Psoas muscle (tissue), 8 donors: ENCODE measurements around the gene SAPCD1. TPM values are rescaled to one million over a fixed set of nuclear protein-coding genes. Genes with fewer than 3 reads are reported as not detected.

Source experiments
- ATAC-seq, 4 donors: fragments of 200-7000 bp; cut with Tn5 transposase; one replicate each; pipeline ENCODE4 v1.9.1; 2020; ENCODE audit warnings: moderate library complexity in 3 of 4, mild to moderate bottlenecking in 2 of 4
- DNase-seq, 2 donors: peaks; one replicate each; pipeline ENCODE4 v3.0.0-alpha.2; 2020
- H3K27ac ChIP-seq: fragments of 200-600 bp; one replicate; pipeline ENCODE4 v1.8.0; 2022
- H3K27me3 ChIP-seq, 3 donors: fragments of 200-600 bp in 1 of 3; one replicate each; pipeline versions ENCODE4 v1.6.1 to v1.8.0; 2013 to 2022; ENCODE audit warnings: low read length in 2 of 3, mild to moderate bottlenecking in 2 of 3, moderate library complexity in 1 of 3; ENCODE audit not compliant: insufficient read depth in 3 of 3
- H3K36me3 ChIP-seq, 2 donors: fragments of 200-600 bp in 1 of 2; one replicate each; pipeline versions ENCODE4 v1.6.1 to v1.8.0; 2013 to 2022; ENCODE audit warnings: low read depth in 1 of 2, mild to moderate bottlenecking in 1 of 2, moderate library complexity in 1 of 2; ENCODE audit not compliant: insufficient read depth in 1 of 2
- H3K4me1 ChIP-seq: fragments of 200-600 bp; one replicate; pipeline ENCODE4 v1.8.0; 2022
- H3K4me3 ChIP-seq: fragments of 200-600 bp; one replicate; pipeline ENCODE4 v1.8.0; 2022; ENCODE audit warnings: mild to moderate bottlenecking
- H3K9me3 ChIP-seq: fragments of 200-600 bp; one replicate; pipeline ENCODE4 v1.8.0; 2022
- WGBS, 3 donors: extraction: QIAGEN DNeasy Blood & Tissue Kit; methylation state at CpG; one replicate each; pipeline versions ENCODE4 v1.1.6 to v1.1.7; 2013; 5-methylcytosine and 5-hydroxymethylcytosine counted together
- intact Hi-C, 2 donors: fragments of 100-400 bp; cut with DNase I; formaldehyde crosslinking; loops; one replicate each; pipeline versions ENCODE4 v1.11.0 to v1.14.2; 2022
- polyA plus RNA-seq, 3 donors: library from polyadenylated mRNA; stranded (reverse); fragments of 200-250 nt; gene quantifications; one replicate each; pipeline ENCODE4 v1.2.3, GENCODE V29; 2013
- total RNA-seq, 4 donors: library from RNA; stranded (reverse); fragmentation: NEBNext Ultra II Directional in 2 of 4; extraction: Animal tissue kit (Norgen Biotek cat#: 25700) in 2 of 4; gene quantifications; one replicate each; pipeline versions ENCODE4 v1.2.1 to v1.2.4, GENCODE V29; 2021 to 2023
- TF ChIP-seq, protein P1 (sequence below): fragments of 200-600 bp; IDR thresholded peaks from one replicate; pipeline ENCODE4 v1.8.0; 2022; ENCODE audit warnings: antibody characterized with exemption
- donor health status: healthy with polysubstance abuse.
- donor health status: DM: no; HTN: no; CAD: no; lungs with moderate emphysema.
- donor health status: Bipolar disorder and iron deficiency.
- donor health status: healthy.
- donor health status: DM: yes; HTN: yes; CAD: no.
- donor health status: DM: no; HTN: no; CAD: no.
- donor health status: DM: no; HTN: no; CAD: no.
- donor health status: DM: yes; HTN: yes; CAD: no.

SAPCD1 gene
- total and polyA plus RNA-seq, 7 donors = 0.13 to 0.78 (median 0.41) TPM; not detected in 3

DNA sequence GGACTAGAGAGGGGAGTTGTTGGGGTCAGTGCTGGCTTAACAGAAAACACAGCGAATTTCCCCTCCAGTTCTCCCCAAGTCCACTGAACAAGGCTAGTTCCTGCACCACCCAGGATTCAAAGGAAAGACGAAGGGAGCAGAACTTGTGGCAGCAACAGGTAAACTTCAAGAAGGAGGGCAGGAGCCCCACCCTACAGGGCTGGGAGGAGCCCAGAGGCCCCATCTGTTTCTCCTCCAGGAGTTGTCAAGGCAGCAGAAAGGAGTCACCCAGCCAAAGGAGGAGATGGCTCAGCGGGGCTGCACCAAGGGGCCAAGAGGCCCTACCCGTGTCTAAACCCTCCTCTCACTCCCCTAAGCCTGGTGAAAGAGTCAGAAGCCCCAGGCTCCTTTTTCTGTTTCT is 1.7 kb downstream of the SAPCD1 start:
- no peaks in the 10 kb centered on the region for H3K27me3 ChIP-seq
- TF ChIP-seq, protein P1, sequence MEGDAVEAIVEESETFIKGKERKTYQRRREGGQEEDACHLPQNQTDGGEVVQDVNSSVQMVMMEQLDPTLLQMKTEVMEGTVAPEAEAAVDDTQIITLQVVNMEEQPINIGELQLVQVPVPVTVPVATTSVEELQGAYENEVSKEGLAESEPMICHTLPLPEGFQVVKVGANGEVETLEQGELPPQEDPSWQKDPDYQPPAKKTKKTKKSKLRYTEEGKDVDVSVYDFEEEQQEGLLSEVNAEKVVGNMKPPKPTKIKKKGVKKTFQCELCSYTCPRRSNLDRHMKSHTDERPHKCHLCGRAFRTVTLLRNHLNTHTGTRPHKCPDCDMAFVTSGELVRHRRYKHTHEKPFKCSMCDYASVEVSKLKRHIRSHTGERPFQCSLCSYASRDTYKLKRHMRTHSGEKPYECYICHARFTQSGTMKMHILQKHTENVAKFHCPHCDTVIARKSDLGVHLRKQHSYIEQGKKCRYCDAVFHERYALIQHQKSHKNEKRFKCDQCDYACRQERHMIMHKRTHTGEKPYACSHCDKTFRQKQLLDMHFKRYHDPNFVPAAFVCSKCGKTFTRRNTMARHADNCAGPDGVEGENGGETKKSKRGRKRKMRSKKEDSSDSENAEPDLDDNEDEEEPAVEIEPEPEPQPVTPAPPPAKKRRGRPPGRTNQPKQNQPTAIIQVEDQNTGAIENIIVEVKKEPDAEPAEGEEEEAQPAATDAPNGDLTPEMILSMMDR = no peak
- ATAC-seq (no peak), DNase-seq (no peak)
- H3K4me3 ChIP-seq = no peak overlapping the region
- no peaks in the 10 kb centered on the region for H3K9me3 ChIP-seq
- 84 to 90% (median 87%) methylated on average over 4 of the region's 4 CpGs for WGBS, 3 donors
- H3K4me1 ChIP-seq = no peaks in the 10 kb centered on the region
- H3K36me3 ChIP-seq = peaks cover 0 to 39% of the 10 kb centered on the region in 2 donors
- no peak overlapping the region for H3K27ac ChIP-seq
- intact Hi-C loops = no loop called here

DNA sequence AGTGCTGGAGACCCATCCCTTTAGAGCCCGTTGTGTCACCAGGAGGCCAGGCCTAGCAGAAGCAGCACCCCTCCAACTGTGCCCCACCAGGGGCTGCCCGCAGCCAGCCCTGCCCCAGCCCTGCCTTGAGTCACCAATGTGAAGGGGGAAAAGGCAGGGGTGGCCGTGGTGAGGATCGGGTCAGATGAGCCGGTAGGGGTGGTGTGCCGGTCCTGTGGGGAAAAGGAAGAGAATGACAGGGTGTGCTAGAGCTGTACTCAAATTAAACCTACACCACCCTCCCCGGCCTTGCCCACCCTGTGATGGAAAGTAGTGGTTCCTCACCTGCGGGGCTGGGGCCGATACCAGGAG is 3.1 kb downstream of the SAPCD1 start:
- DNase-seq (no peak), ATAC-seq (no peak)
- intact Hi-C loops = loop anchor here in 1 of 2 donors (5.0 kb wide), 1 partner anchor 83 kb away; the partner anchor contains the start of gene LY6G5C
- Histone ChIP-seq H3K36me3 (peaks cover 0 to 39% of the 10 kb centered on the region in 2 donors), H3K4me1 (no peaks in the 10 kb centered on the region), H3K27ac (no peak overlapping the region), H3K27me3 (no peaks in the 10 kb centered on the region), H3K4me3 (no peak overlapping the region), H3K9me3 (no peaks in the 10 kb centered on the region)
- TF ChIP-seq, protein P1 = no peak
- WGBS, 3 donors = 88 to 93% (median 92%) methylated on average over 9 of the region's 9 CpGs

DNA sequence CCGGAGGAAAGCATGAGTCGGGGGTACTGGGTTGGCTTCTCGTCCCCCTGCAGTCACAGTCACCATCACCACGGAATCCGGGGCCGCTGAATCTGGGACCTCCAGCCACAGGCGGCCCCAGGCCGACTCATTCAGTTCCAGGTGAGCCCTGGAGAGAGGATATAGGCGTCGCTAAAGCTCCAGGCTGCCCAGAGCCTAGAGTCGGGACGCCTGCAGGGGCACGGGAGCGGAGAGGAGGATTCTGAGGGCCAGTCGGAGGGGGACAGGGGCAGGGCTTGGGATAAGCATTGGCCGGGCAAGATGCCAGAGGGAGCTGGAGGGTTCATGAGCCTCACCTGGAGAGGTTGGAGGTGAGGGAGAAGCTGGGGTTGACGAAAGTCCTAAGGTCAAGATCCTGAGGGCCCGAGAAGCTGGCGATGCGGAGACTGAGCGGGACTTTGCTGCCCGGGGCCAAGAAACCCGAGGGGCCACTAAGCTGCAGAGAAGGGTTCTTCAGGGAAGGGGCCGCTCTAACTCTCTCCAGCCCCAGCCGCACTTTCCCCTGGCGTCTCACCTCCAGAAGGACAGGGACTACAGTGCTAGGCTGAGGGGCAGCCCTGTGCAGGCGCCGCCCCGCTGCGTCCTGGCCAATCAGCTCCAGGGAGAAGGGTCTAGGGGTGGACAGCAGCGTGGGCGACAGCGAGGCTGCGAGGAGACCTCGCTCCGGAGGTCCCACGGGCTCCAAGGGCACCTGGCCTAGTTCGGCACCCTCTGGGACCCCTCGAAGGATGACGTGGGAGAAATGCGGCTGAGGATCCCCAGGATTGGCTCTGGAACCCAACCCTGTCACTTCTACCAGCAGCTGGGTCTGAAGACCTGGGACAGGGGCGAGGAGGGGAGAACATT is 3.7 kb downstream of the SAPCD1 start:
- TF ChIP-seq, protein P1 = no peak
- WGBS, 3 donors = 56 to 57% (median 57%) methylated on average over 42 of the region's 42 CpGs
- ATAC-seq (no peak), DNase-seq (no peak)
- H3K27ac ChIP-seq = no peak overlapping the region
- H3K4me3 ChIP-seq = peak overlapping the region; percentile 28
- peaks cover 0 to 39% of the 10 kb centered on the region in 2 donors for H3K36me3 ChIP-seq
- H3K9me3 ChIP-seq = no peaks in the 10 kb centered on the region
- H3K4me1 ChIP-seq = no peaks in the 10 kb centered on the region
- H3K27me3 ChIP-seq = no peaks in the 10 kb centered on the region
- intact Hi-C loops = loop anchor here in 1 of 2 donors (5.0 kb wide), 1 partner anchor 84 kb away; the partner anchor contains the start of gene LY6G5C

DNA sequence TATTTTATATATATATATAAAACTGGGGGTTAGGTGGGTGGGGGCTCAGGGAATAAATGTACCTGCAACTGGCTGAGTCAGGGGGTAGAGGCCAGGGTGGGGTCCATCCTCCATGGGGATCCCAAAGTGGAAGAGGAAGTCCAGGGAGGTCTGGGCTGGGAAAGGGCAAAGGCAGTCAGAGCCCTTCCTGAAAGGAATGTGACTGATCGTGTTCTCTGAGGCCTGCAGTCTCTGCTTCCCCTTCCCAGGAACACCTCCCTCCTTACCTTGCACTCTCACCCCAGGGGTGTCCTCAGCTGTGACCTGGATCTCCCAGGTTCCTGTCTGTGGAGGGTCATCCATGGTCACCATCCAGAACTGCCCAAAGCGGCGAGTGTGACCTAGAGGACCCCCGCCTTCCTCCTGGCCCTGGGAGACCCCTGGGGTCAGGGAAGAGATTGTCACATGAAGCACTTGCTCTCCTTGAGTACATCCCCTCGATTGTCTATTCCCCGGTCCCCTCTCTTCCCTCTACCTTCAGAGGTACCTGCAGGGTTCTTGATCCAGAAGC is 4.7 kb downstream of the SAPCD1 start:
- H3K36me3 ChIP-seq = peaks cover 0 to 39% of the 10 kb centered on the region in 2 donors
- H3K4me3 ChIP-seq = no peak overlapping the region
- H3K4me1 ChIP-seq = no peaks in the 10 kb centered on the region
- TF ChIP-seq, protein P1 = no peak
- DNase-seq (no peak), ATAC-seq (no peak)
- no peak overlapping the region for H3K27ac ChIP-seq
- WGBS, 3 donors = 84 to 87% (median 86%) methylated on average over 6 of the region's 6 CpGs
- intact Hi-C loops = loop anchor here in 1 of 2 donors (5.0 kb wide), 1 partner anchor 85 kb away; the partner anchor contains the start of gene LY6G5C
- H3K9me3 ChIP-seq = no peaks in the 10 kb centered on the region
- no peaks in the 10 kb centered on the region for H3K27me3 ChIP-seq
